HepG2 (cell line): ENCODE results near the gene SH3D21. TPM values are rescaled to one million over a fixed set of nuclear protein-coding genes. Genes with fewer than 3 reads are reported as not detected.

Source experiments
- GZF1 ChIP-seq: sonication (generic); formaldehyde crosslinking; IDR thresholded peaks from 2 replicates; pipeline ENCODE4 v1.5.1; 2020; ENCODE audit warnings: mild to moderate bottlenecking, missing genetic modification reagents
- MYC ChIP-seq: sonication (generic); formaldehyde crosslinking; IDR thresholded peaks from 2 replicates; pipeline ENCODE4 v1.9.0; 2021; ENCODE audit warnings: missing genetic modification reagents, borderline replicate concordance
- NBN ChIP-seq: fragments of 450-650 bp; conservative IDR thresholded peaks from 2 replicates; pipeline ENCODE4 v1.6.1; 2017
- RELA ChIP-seq: sonication (generic); formaldehyde crosslinking; IDR thresholded peaks from 2 replicates; pipeline ENCODE4 v1.4.0; 2020; ENCODE audit warnings: missing genetic modification reagents
- SP4 ChIP-seq: sonication (generic); formaldehyde crosslinking; IDR thresholded peaks from 2 replicates; pipeline ENCODE4 v1.8.1; 2023; ENCODE audit warnings: mild to moderate bottlenecking, missing genetic modification reagents
- ZBTB7B ChIP-seq: sonication (generic); formaldehyde crosslinking; IDR thresholded peaks from 2 replicates; pipeline ENCODE4 v1.4.0; 2020; ENCODE audit warnings: missing genetic modification reagents
- ZFAT ChIP-seq: sonication (generic); formaldehyde crosslinking; conservative IDR thresholded peaks from 2 replicates; pipeline ENCODE4 v1.8.1; 2023; ENCODE audit warnings: missing genetic modification reagents, inconsistent platforms
- ZNF354B ChIP-seq: sonication (generic); formaldehyde crosslinking; IDR thresholded peaks from 2 replicates; pipeline ENCODE4 v1.8.0; 2022; ENCODE audit warnings: mild to moderate bottlenecking, missing genetic modification reagents
- ZNF619 ChIP-seq: sonication (generic); formaldehyde crosslinking; IDR thresholded peaks from 2 replicates; pipeline ENCODE4 v1.4.0; 2020; ENCODE audit warnings: mild to moderate bottlenecking, missing genetic modification reagents
- ZSCAN31 ChIP-seq: sonication (generic); formaldehyde crosslinking; IDR thresholded peaks from 2 replicates; pipeline ENCODE4 v1.5.0; 2020; ENCODE audit warnings: low read depth, mild to moderate bottlenecking, missing genetic modification reagents
- polyA plus RNA-seq, 8 experiments: library from polyadenylated mRNA; depleted of rRNA in 3 of 8; stranded (reverse) in 7 of 8; unstranded in 1 of 8; fragments of >200 nt; fragmentation: Illumina TruSeq in 4 of 8; extraction: Trizol in 4 of 8; gene quantifications; 2 replicates each; pipeline versions ENCODE4 v1.2.1 to v1.2.3, GENCODE V29; 2011 to 2016; ENCODE audit warnings: low read depth in 4 of 8, missing spikeins in 1 of 8, mixed read lengths in 1 of 8; ENCODE audit not compliant: insufficient read depth in 1 of 8
- total RNA-seq, 5 experiments: library from RNA; depleted of rRNA; stranded (reverse); fragments of >200 nt; fragmentation: Illumina TruSeq; extraction: Trizol; gene quantifications; 2 replicates each; pipeline ENCODE4 v1.2.3, GENCODE V29; 2016; ENCODE audit warnings: low read depth in 1 of 5
- TF ChIP-seq, protein P1 (sequence below), 2 experiments: fragments of 450-650 bp in 1 of 2; sonication (generic) in 1 of 2; formaldehyde crosslinking in 1 of 2; IDR thresholded peaks; 2 replicates each; pipeline versions ENCODE4 v1.6.1 to v1.8.0; 2016 to 2022; ENCODE audit warnings: antibody characterized with exemption in 1 of 2, mild to moderate bottlenecking in 1 of 2, missing genetic modification reagents in 1 of 2
- TF ChIP-seq, protein P2 (sequence below): sonication (generic); formaldehyde crosslinking; IDR thresholded peaks from 2 replicates; pipeline ENCODE4 v1.5.1; 2020; ENCODE audit warnings: missing genetic modification reagents, mild to moderate bottlenecking, borderline replicate concordance
- TF ChIP-seq, protein P3 (sequence below): fragments of 450-650 bp; IDR thresholded peaks from 2 replicates; pipeline ENCODE4 v1.6.1; 2016
- TF ChIP-seq, protein P4 (sequence below): sonication (generic); formaldehyde crosslinking; IDR thresholded peaks from 2 replicates; pipeline ENCODE4 v1.8.0; 2022; ENCODE audit warnings: mild to moderate bottlenecking, missing genetic modification reagents
- TF ChIP-seq, protein P5 (sequence below): sonication (generic); formaldehyde crosslinking; IDR thresholded peaks from 2 replicates; pipeline ENCODE4 v1.4.0; 2020; ENCODE audit warnings: missing genetic modification reagents
- TF ChIP-seq, protein P6 (sequence below): sonication (generic); formaldehyde crosslinking; IDR thresholded peaks from 2 replicates; pipeline ENCODE4 v1.4.0; 2020; ENCODE audit warnings: mild to moderate bottlenecking, low read depth, missing genetic modification reagents

Gene SH3D21
- total and polyA plus RNA-seq, 2 of the 13 experiments (the other 11 are each of a cell fraction or from before 2014, with no cell fraction given), result 5.1 to 8.6 TPM

DNA sequence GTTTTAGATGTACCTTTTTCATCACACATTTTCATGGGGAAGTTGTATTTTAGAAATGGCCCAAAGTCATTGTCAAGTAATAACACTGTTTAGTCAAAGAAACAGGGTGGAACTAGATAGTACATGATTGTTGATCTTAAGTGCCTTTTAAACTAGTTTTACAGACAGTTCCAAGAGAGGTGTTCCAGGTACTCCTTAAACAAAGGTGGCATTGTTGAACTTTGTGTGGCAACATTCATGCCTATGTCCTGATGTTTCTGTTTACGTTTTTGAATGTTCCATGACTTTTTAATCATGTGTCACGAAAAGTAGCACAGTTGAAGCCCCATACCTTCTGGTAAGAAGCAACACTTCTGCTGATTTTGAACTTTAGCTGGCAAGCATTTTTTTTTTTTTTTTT lies 9.1 kb upstream of the SH3D21 start (continued):
- TF ChIP-seq, protein P1, sequence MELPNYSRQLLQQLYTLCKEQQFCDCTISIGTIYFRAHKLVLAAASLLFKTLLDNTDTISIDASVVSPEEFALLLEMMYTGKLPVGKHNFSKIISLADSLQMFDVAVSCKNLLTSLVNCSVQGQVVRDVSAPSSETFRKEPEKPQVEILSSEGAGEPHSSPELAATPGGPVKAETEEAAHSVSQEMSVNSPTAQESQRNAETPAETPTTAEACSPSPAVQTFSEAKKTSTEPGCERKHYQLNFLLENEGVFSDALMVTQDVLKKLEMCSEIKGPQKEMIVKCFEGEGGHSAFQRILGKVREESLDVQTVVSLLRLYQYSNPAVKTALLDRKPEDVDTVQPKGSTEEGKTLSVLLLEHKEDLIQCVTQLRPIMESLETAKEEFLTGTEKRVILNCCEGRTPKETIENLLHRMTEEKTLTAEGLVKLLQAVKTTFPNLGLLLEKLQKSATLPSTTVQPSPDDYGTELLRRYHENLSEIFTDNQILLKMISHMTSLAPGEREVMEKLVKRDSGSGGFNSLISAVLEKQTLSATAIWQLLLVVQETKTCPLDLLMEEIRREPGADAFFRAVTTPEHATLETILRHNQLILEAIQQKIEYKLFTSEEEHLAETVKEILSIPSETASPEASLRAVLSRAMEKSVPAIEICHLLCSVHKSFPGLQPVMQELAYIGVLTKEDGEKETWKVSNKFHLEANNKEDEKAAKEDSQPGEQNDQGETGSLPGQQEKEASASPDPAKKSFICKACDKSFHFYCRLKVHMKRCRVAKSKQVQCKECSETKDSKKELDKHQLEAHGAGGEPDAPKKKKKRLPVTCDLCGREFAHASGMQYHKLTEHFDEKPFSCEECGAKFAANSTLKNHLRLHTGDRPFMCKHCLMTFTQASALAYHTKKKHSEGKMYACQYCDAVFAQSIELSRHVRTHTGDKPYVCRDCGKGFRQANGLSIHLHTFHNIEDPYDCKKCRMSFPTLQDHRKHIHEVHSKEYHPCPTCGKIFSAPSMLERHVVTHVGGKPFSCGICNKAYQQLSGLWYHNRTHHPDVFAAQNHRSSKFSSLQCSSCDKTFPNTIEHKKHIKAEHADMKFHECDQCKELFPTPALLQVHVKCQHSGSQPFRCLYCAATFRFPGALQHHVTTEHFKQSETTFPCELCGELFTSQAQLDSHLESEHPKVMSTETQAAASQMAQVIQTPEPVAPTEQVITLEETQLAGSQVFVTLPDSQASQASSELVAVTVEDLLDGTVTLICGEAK (IDR thresholded peaks at IDR 0.05), result no peak
- TF ChIP-seq, protein P1 (CRISPR knock-in tag; IDR thresholded peaks at IDR 0.05), result no peak
- TF ChIP-seq SP4 (CRISPR knock-in tag), result no peak
- no peak for TF ChIP-seq ZNF619
- TF ChIP-seq MYC (CRISPR knock-in tag), result no peak
- TF ChIP-seq NBN, result no peak
- TF ChIP-seq, protein P2, sequence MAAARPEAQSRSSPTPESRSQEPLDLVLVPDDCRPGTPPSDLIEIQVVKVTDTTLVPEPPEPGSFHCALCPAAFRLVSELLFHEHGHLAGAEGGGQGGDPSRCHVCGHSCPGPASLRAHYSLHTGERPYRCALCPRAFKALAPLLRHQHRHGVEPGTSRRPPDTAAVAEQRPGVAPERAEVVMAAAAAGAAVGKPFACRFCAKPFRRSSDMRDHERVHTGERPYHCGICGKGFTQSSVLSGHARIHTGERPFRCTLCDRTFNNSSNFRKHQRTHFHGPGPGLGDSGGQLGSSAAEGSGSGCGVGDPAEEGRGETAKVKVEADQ, result no peak
- TF ChIP-seq, protein P3, sequence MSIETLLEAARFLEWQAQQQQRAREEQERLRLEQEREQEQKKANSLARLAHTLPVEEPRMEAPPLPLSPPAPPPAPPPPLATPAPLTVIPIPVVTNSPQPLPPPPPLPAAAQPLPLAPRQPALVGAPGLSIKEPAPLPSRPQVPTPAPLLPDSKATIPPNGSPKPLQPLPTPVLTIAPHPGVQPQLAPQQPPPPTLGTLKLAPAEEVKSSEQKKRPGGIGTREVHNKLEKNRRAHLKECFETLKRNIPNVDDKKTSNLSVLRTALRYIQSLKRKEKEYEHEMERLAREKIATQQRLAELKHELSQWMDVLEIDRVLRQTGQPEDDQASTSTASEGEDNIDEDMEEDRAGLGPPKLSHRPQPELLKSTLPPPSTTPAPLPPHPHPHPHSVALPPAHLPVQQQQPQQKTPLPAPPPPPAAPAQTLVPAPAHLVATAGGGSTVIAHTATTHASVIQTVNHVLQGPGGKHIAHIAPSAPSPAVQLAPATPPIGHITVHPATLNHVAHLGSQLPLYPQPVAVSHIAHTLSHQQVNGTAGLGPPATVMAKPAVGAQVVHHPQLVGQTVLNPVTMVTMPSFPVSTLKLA, result no peak
- TF ChIP-seq ZBTB7B, result no peak
- TF ChIP-seq ZNF354B, result no peak
- TF ChIP-seq, protein P4, sequence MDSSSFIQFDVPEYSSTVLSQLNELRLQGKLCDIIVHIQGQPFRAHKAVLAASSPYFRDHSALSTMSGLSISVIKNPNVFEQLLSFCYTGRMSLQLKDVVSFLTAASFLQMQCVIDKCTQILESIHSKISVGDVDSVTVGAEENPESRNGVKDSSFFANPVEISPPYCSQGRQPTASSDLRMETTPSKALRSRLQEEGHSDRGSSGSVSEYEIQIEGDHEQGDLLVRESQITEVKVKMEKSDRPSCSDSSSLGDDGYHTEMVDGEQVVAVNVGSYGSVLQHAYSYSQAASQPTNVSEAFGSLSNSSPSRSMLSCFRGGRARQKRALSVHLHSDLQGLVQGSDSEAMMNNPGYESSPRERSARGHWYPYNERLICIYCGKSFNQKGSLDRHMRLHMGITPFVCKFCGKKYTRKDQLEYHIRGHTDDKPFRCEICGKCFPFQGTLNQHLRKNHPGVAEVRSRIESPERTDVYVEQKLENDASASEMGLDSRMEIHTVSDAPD (CRISPR knock-in tag), result no peak
- no peak for TF ChIP-seq ZFAT (CRISPR knock-in tag)
- no peak for TF ChIP-seq GZF1 (CRISPR knock-in tag)
- TF ChIP-seq, protein P5, sequence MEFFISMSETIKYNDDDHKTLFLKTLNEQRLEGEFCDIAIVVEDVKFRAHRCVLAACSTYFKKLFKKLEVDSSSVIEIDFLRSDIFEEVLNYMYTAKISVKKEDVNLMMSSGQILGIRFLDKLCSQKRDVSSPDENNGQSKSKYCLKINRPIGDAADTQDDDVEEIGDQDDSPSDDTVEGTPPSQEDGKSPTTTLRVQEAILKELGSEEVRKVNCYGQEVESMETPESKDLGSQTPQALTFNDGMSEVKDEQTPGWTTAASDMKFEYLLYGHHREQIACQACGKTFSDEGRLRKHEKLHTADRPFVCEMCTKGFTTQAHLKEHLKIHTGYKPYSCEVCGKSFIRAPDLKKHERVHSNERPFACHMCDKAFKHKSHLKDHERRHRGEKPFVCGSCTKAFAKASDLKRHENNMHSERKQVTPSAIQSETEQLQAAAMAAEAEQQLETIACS (CRISPR knock-in tag), result no peak
- no peak for TF ChIP-seq ZSCAN31 (CRISPR knock-in tag)
- TF ChIP-seq, protein P6, sequence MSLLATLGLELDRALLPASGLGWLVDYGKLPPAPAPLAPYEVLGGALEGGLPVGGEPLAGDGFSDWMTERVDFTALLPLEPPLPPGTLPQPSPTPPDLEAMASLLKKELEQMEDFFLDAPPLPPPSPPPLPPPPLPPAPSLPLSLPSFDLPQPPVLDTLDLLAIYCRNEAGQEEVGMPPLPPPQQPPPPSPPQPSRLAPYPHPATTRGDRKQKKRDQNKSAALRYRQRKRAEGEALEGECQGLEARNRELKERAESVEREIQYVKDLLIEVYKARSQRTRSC (CRISPR knock-in tag), result no peak
- no peak for TF ChIP-seq RELA (CRISPR knock-in tag)
